Endothelial cell of umbilical vein (primary cell): ENCODE data around the gene TENT5C. TPM values are rescaled to one million over a fixed set of nuclear protein-coding genes. Genes with fewer than 3 reads are reported as not detected.

Experiments used
- polyA plus RNA-seq, 4 experiments: library from polyadenylated mRNA; depleted of rRNA in 3 of 4; stranded (reverse) in 3 of 4; unstranded in 1 of 4; fragments of >200 nt; gene quantifications; 2 replicates each; pipeline versions ENCODE4 v1.2.1 to v1.2.3, GENCODE V29; 2011 to 2012; ENCODE audit warnings: missing spikeins in 1 of 4
- total RNA-seq: library from RNA; stranded (reverse); gene quantifications from 2 replicates; pipeline ENCODE4 v1.2.3, GENCODE V29; 2021

TENT5C gene
- total and polyA plus RNA-seq, 2 donors (not counting 3 experiments of a cell fraction or from before 2014, with no cell fraction given) = 0.06 to 0.22 TPM

Other genes with a start within 250 kb of the TENT5C start
- 36.2 and 38.3 TPM in 2 replicates for gene MAN1A2, start 238.6 kb upstream of the TENT5C start, total RNA-seq
- gene MAN1A2, start 238.6 kb upstream of the TENT5C start, polyA plus RNA-seq = 11.9 and 13.5 TPM in 2 replicates